ENCODE measurements around the gene DOK4.
"Not testable (repeated sequence)": the region's sequence is repeated elsewhere in the genome, so short reads cannot be mapped to it uniquely, and the experiment has no call there.

DOK4 gene

GRCh38 chr16:57444711-57445110, 41.6 kb downstream of the DOK4 start:
- no peak for DNase-seq

GRCh38 chr16:57440551-57440950, 45.7 kb downstream of the DOK4 start:
- DNase-seq, result not testable (repeated sequence)

- DNase-seq, result not testable (repeated sequence)
Observed at GRCh38 chr16:57439947-57440346, 46.3 kb downstream of the DOK4 start.

GRCh38 chr16:57435838-57436237, 50.5 kb downstream of the DOK4 start:
- DNase-seq, result no peak

GRCh38 chr16:57434003-57434402, 52.3 kb downstream of the DOK4 start:
- no peak for DNase-seq

- DNase-seq, result no peak
Observed at GRCh38 chr16:57432989-57433388, 53.3 kb downstream of the DOK4 start.

- DNase-seq, result no peak
Observed at GRCh38 chr16:57432505-57432904, 53.8 kb downstream of the DOK4 start.

- no peak for DNase-seq
Observed at GRCh38 chr16:57430955-57431354, 55.3 kb downstream of the DOK4 start.

- DNase-seq, result no peak
Observed at GRCh38 chr16:57427824-57428223, 58.5 kb downstream of the DOK4 start.

GRCh38 chr16:57427307-57427706, 59.0 kb downstream of the DOK4 start:
- no peak for DNase-seq

GRCh38 chr16:57426356-57426755, 59.9 kb downstream of the DOK4 start:
- no peak for DNase-seq

GRCh38 chr16:57424583-57424982, 61.7 kb downstream of the DOK4 start:
- no peak for DNase-seq

- DNase-seq, result no peak
Observed at GRCh38 chr16:57423152-57423551, 63.1 kb downstream of the DOK4 start.

- peak; percentile 0 for DNase-seq
Observed at GRCh38 chr16:57422026-57422944, 64.0 kb downstream of the DOK4 start.

All from NCI-H345 (cell line).